HG03135 (cell line): ENCODE data around the gene FCRL1.

Experiments used
- ATAC-seq: cut with Tn5 transposase; IDR thresholded peaks from one replicate; pipeline ENCODE4 v1.9.1; 2021; ENCODE audit warnings: mild to moderate bottlenecking, moderate library complexity; ENCODE audit not compliant: unreplicated experiment

Gene FCRL1, protein sequence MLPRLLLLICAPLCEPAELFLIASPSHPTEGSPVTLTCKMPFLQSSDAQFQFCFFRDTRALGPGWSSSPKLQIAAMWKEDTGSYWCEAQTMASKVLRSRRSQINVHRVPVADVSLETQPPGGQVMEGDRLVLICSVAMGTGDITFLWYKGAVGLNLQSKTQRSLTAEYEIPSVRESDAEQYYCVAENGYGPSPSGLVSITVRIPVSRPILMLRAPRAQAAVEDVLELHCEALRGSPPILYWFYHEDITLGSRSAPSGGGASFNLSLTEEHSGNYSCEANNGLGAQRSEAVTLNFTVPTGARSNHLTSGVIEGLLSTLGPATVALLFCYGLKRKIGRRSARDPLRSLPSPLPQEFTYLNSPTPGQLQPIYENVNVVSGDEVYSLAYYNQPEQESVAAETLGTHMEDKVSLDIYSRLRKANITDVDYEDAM

DNA sequence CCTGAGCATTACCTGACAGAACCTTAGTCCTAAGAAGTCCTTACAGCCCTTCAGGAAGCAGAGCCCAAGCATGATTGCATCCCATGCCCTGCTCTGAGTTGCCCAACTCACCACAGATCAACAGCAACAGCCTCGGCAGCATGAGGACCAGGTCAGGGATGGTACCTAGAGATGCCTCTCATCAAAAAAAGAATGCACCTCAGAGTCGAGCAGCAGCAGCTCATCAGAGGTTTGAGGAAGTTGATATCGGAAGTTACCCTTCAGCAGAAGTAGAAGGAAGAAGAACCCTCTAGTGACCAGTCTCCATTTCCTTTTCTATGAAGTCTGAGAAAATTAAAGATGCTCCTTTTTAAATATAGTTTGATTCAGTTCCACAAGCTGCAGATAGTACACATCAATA, at the start of gene FCRL1:
Gene FCRL1, minus strand, starts transcription at position 225 of the 400 bp plus-strand sequence. Its CDS starts 83 bp downstream, at position 142.
- no peak for ATAC-seq

DNA sequence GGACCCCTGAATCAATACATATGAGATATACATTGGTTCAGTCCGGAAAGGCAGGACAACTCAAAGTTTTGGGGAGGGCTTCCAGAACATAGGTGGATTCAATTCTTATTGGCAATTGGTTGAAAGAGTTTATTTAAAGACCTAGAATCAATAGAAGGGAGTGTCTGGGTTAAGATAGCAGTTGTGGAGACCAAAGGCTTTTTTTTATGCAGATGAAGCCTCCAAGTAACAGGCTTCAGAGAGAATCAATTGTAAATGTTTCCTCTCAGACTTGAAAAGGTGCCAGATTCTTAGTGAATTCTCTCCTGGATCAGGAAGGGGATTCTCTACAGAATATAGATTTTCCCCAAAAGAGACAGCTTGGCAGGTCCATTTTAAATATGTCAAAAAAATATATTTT, 48.7 kb upstream of the FCRL1 start:
- no peak for ATAC-seq

DNA sequence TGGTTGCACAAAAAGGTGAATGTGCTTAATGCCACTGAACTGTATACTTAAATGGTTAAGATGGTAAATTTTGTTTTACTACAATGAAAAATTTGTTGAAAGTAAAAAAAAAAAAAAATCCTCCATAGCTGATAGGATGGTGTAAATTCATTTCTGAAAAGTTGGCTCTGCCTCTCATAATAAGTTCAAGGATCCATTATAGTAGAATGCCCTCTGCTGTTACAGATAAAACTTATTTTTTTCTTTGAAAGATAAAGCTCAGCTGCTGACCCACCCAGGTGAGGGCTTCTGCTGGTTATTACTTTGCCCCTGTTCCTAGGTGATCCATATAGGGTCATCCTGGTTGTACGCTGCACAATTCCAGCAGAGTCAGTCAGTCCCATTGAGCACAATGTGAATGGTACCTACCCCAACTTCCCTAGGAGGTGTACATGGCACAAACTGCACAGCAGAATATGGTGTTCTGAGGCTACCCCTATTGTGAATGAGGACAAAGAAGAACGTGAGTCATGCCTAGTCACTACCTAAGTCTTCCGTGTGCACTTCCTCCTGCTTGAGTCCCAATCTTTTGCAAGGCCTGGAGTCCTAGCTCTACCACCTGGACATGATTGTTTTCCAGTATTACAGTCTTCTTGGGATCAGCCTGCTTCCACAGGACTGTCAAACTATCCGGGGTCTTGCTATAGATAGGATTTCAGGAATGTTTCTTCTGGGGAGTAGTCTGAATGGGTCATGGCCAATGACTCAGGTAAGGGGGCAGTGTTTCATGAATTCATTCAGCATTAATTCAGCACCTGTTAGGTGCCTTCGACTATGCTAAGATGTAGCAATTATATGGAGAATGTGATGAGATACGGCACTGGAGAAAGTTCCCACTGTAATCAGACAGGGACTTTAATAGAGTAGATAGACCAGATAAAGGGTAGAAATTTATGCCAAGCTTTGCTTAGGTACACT, 42.5 kb upstream of the FCRL1 start:
- no peak for ATAC-seq

DNA sequence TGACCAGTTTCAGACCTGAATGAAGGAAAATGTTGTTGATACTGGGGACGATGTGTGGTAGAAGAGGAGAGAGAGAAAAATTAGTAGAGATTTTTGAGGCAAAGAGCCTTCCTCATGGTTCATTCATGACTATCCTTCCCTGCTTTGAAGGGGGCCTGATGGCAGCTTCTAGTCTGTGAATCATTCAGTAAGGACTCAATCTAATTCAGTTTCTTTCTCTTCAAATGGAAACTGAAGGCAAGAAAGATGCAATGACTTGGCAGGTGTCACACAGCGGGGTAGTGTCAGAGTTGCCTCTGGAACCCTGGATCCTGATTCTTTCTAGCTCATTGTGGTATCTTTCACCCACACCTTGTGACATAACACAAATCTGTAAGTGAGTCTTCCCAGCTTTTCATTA, 36.6 kb upstream of the FCRL1 start:
- no peak for ATAC-seq

DNA sequence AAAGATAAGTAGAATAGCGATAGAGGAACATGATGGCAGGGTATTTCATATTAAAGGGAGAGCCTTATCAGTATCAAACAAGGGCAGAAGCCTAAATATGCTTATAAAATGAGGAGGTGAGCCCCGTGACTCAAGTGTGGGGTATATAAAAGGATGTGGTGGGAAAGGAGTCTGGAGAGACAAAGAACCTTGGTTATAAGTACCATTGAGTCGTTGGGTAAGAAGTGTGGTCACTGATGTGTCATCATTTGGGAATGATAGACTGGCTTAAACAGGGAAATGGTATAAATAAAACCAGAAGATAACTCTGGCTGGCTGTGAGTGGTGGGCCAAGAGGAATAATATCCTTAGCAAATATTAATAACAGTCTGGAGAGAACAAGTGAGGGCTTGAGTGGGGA, 32.6 kb upstream of the FCRL1 start:
- no peak for ATAC-seq

DNA sequence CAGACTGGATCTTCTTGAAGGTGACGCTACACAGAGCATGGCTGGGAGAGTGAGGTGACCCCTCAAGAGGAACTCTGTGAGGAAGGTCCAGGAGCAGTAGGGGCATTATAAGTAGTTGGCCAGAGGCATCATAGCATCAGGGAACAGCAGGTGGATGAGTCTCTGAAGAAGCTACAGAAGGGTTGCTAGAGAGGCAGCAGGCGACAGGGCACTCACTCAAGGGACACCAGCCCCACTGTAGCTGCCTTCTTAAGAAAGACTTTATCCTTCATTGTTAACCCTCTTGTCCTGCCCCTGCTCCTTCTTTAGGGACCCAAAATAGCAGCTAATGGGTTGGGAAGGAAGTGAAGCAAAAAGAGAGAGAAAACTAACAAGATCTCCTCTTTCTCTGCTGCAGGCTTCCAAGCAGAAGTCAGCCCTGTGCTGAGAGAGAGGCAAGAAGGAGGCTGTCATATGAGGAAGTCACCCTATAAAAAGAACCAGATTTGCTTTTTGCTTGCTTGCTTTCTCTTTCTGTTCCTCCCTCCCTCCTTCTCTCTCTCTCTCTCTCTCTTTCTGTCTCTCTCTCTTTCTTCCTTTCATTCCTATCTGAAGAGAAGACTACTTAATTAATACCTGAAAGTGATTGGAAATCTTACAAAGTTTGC, 29.4 kb upstream of the FCRL1 start:
- ATAC-seq, result peak; percentile 73

DNA sequence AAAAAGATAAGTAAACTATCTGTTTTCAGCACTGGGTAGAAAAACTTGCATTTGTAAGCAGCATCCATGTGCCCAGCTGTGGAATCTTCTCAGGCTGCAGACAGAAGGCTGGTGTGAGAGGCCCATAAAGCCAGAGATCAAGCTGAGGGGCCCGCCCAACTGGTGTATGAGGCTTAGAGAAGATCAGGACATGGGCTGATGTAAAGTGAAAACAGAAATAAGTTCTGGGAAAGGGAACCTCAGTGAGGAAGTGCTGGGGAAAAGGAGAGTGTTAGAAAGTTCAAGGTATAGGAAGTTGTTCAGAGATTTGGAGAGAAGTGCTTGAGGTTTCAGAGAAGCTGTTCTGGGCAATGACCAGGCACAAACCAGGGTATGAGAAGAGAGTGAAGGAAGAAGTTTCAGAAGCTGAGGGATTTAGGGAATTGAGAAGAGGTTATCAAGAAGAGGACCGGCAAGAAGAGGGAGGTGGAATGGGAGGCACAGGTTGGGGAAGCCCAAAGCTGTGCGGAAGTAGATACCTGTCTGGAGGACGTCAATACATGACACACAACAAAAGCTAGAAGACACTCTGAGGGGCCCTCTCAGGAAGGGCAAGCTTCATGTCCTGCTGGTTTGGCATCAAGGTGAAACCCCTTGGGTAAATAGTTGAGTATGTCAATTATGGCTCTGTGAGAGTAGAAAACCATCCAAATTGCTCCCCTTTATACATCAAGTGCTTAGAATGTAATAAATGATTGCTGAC, 24.3 kb upstream of the FCRL1 start:
- ATAC-seq, result no peak

DNA sequence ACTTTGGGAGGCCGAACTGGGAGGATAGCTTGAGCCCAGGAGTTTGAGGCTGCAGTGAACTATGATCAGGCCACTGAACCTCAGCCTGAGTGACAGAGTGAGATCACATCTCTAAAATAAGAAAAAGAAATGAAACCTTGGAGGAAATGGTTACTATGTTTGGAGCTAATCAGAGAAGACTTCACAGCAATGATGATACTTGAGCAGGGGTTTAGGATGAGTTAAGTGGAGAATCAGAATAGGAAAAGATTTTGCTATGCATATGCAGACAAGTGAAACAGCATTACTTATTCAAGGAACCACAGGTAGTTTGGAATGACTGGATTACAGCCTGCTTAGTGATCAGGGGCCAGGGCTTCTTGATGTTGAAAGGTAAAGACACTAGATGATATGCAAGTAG, 23.0 kb upstream of the FCRL1 start:
- ATAC-seq, result no peak

DNA sequence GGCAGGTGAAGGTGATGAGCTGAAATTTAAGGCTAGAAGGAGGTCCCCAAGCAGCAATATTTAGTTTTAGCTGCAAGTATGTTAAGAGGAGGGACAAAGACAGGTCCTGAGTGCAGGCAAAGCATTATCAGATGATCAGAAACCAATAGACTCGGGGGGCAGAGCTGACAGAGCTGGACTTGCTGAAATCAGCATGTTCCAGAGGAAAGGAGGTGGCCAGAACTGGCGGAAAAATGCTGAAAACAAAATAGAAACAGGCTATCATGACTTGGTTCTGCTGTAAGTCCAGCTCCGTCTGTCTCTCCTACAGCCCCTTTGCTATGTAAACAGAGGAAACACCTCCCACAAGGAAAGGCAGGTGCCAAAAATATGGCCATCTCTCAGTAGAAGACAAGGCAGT, 21.8 kb upstream of the FCRL1 start, which contains the start of gene CD5L:
Gene CD5L, minus strand, starts transcription at position 101 of the 400 bp plus-strand sequence. CDS start 107 bp downstream, outside the sequence.
- no peak for ATAC-seq

DNA sequence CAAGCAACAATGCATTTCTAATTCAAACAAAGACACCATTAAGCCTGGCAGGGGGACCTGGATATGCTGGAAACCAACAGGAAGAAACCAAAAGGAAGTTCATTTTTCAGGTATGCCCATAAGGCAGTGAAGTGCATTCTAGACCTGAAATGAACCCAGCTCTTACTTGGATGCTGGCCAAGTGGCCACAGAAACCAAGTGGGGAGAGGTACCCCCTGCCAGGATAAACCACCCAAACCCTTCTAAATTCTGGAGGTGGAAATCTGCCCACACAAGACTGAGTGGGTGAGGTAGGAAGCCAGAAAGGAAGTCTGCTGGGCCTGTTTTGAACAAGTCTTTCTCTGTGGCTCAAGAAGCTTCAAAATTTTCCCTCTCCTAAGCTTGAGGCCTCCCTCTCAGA, 19.0 kb upstream of the FCRL1 start:
- ATAC-seq, result no peak

DNA sequence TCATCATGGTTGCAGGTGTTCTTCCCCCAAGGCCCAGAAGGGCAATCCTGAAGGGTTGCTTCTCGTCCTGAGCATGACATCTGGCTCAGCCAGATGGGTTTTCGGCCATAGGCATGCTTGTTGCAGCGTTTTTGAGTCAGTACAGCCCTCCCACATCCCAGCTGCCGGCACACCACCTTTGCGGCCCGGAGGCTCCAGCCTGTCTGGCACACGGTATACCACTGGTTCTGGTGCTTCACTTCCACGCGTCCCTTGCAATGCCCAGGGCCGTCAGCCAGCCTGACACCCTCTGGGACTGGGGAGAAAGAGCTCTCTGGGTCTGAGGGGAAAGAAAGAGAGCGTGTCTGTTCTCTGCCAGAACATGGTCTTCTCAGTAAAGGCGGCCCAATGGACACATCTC, 14.5 kb upstream of the FCRL1 start:
- ATAC-seq, result no peak

DNA sequence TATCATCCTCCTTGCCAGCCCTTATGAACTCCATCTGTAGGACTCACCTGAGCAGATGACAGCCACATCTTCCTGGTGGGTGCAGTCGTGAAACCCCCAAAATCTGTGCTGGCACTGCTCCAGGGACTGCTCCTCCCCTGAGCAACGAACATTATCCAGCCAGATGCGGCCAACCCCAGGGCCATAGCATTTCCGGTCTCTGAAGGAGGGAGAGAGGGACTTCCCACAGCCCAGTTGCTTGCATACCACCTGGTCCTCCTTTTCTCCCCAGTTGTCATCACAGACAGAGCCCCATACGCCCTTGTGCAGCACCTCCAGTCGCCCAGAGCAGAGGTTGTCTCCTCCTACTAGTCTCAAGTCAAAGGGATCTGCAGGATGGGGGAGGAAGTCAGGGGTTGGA, 13.2 kb upstream of the FCRL1 start:
- ATAC-seq, result no peak

DNA sequence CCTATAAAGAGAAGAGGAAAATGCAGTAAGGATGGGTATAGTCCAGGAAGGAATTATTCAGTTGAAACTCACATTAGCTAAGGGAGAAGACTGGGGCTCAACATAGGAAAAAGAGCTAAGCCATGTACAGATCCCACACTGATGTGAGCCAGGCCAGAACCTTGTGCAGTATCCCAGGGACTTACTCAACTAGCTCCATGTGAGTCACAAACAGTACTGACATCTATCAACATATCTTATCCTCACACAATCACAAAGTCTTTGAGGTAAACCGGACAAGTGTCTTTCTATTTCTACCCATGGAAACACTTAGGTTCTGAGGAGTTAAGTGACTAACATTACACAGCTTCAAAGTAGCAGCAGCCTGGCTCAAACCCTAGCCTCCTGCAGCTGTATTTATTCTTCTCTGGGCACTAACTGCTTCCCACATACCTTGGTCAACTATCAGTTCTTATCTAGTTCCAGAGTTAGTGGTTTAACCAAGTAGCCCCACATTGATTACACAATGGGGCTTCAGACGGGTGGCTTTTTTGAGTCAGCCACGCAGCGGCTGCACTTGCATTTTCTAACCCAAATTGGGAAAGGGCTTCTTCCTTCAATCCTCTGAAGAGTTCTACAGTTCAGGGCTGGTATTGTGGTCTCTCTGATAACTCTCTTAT, 12.2 kb upstream of the FCRL1 start:
- ATAC-seq, result no peak

DNA sequence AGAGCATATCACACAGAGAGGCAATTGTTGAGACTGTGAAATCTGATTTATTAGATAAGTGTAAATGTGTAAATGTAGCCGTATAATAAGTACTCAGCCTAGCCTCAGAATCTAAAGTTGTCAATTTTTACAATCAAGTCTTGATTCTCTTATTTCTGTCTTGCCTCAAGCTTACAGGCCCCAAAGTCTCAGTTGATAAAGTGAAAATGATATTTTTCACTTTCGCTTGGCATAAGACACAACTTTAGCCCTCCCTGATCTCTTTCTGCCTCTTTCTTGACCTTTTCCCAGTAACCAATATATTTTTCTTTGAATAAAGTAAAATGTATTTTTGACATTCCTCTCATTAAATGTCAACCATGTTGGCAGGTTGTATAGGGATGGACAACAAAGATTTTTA, 11.0 kb upstream of the FCRL1 start:
- no peak for ATAC-seq

DNA sequence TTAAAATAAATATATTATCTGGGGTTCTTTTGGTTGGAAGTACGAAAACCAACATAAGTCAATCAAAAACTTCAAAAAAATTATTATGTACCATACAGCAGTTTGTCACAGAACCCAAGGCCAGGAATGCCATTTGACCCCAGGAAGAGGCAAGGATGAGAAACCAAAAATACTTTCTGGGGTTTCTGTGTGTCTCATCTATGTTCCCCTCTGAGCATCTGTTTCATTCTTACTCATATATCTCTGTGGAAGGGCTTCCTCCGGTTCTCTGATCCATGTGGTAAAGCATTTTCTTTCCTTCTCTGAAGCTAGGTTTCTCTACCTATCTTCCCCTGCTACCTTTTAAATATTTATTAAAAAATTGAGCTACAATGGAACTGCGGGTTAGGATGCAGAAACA, 9.8 kb upstream of the FCRL1 start:
- ATAC-seq, result no peak

DNA sequence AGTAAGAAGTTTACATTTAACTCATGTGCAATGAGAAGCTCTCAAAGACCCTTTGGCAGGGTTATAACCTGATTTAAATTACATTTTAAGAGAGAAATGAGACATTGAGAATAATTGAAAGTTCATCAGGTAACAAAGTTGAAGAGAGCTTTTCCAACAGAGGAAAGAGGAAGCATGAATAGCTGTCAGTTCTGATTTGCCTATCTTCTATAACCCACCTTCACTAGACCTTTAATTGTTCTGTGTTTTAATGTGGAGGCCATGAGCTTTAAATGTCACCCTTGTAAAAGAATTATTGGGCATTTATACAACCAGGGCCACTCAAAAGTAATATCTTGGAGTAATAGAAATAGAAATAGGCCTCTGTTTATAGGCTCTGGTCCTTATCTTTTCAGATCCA, 9.3 kb upstream of the FCRL1 start:
- no peak for ATAC-seq

DNA sequence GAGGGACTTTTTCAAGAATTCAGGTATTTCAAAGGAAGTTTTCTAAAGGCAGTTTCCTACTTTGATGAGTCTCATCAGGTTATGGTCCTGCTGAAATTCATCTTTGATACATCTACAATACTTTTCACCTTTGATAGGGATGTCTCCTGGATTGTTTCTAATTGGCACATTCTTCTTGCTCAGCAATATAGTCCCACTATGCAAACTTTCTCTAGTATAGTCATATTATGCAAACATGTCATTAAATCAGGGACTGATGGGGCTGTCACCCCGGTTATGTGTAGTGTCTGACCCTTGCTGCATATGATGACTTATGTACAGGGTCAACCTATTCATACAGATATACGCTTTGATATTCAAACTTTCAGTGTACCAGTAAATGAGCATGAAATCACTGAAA, 379 bp upstream of the FCRL1 start:
- no peak for ATAC-seq

DNA sequence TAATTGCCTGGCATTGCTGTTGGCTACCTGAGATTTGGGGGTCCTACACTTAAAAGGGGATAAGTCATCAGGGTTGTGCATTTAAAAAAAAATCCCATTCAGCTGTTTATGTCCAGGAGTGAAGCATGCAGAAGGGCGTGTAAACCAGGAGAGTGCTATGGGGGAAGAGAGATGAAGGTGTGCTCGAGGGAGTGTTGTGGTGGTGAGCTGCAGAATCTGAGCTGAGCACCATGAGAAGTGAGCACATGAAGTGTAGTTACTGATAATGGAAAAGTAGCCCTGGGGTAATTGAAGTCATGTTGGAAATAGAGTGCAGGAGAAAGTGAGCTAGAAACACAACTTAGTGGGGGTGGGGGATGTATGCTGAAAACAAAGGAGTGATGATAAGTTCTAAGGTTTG, 705 bp downstream of the FCRL1 start:
- ATAC-seq, result no peak

DNA sequence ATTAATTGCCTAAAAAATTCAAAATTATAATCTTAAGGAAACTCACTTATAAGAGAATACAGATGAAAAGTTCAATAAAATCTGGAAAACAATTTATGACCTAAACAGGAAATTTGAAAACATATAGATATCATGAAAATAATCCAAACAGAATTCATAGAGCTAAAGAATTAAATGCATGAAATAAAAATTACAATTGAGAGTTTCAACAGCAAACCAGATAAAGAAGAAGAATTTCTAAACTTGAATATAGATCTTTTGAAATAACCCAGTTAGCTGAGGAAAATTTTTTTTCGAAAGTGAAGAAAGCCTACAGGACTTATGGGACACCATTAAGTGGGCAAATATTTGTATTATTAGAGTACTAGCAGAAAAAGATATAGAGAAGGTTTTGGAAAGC, 6.7 kb downstream of the FCRL1 start:
- ATAC-seq, result no peak
